HepG2 (cell line): ENCODE results near the gene AHNAK. TPM values are rescaled to one million over a fixed set of nuclear protein-coding genes. Genes with fewer than 3 reads are reported as not detected.
A peak's percentile ranks its signal among the peaks of the same experiment; 100 is the strongest.

ENCODE experiments used
- ATF7 ChIP-seq, 2 experiments: fragments of 450-650 bp in 1 of 2; sonication (generic) in 1 of 2; formaldehyde crosslinking in 1 of 2; IDR thresholded peaks; 2 replicates each; pipeline versions ENCODE4 v1.4.0 to v1.6.1; 2016 to 2020; ENCODE audit warnings: antibody characterized with exemption in 1 of 2, mild to moderate bottlenecking in 1 of 2, missing genetic modification reagents in 1 of 2
- CENPX ChIP-seq: sonication (generic); formaldehyde crosslinking; IDR thresholded peaks from 2 replicates; pipeline ENCODE4 v1.9.0; 2021; ENCODE audit warnings: mild to moderate bottlenecking, missing genetic modification reagents, moderate library complexity
- EHMT2 ChIP-seq: fragments of 200-600 bp; sonication (generic); IDR thresholded peaks from 2 replicates; pipeline ENCODE4 v1.7.0; 2017; ENCODE audit warnings: antibody characterized with exemption, low read depth, low read length, borderline replicate concordance
- ELF3 ChIP-seq: IDR thresholded peaks from 2 replicates; pipeline ENCODE4 v1.6.1; 2016; ENCODE audit warnings: missing genetic modification reagents, missing compliant biosample characterization
- HIVEP1 ChIP-seq: sonication (generic); formaldehyde crosslinking; IDR thresholded peaks from 2 replicates; pipeline ENCODE4 v1.4.0; 2020; ENCODE audit warnings: mild to moderate bottlenecking, missing genetic modification reagents
- KAT8 ChIP-seq: IDR thresholded peaks from 2 replicates; pipeline ENCODE4 v1.6.1; 2016; ENCODE audit warnings: missing genetic modification reagents, missing compliant biosample characterization
- NR2F6 ChIP-seq, 2 experiments: IDR thresholded peaks; 2 replicates each; pipeline ENCODE4 v1.6.1; 2016; ENCODE audit warnings: antibody characterized with exemption in 1 of 2, mild to moderate bottlenecking in 1 of 2
- REST ChIP-seq, 2 experiments: IDR thresholded peaks; 2 replicates each; pipeline ENCODE4 v1.6.1; 2011 to 2012; ENCODE audit warnings: low read length in 2 of 2, borderline replicate concordance in 1 of 2, low read depth in 1 of 2, mild to moderate bottlenecking in 1 of 2, moderate library complexity in 1 of 2
- RFX1 ChIP-seq: fragments of 450-650 bp; IDR thresholded peaks from 2 replicates; pipeline ENCODE4 v1.6.1; 2017
- RFX5 ChIP-seq: IDR thresholded peaks from 2 replicates; pipeline ENCODE4 v1.6.1; 2011; ENCODE audit warnings: low read depth, low read length, improper control_type of control experiment
- RNF2 ChIP-seq: fragments of 450-650 bp; conservative IDR thresholded peaks from 2 replicates; pipeline ENCODE4 v1.6.1; 2016; ENCODE audit warnings: low read depth
- SP1 ChIP-seq, 2 experiments: fragments of 450-650 bp in 1 of 2; sonication (generic) in 1 of 2; formaldehyde crosslinking in 1 of 2; IDR thresholded peaks; 2 replicates each; pipeline versions ENCODE4 v1.4.0 to v1.6.1; 2016 to 2020; ENCODE audit warnings: missing genetic modification reagents in 1 of 2
- TCF12 ChIP-seq, 2 experiments: fragments of 450-650 bp in 1 of 2; sonication (generic) in 1 of 2; formaldehyde crosslinking in 1 of 2; IDR thresholded peaks; 2 replicates each; pipeline versions ENCODE4 v1.6.1 to v1.8.0; 2017 to 2022; ENCODE audit warnings: antibody characterized with exemption in 1 of 2, mild to moderate bottlenecking in 1 of 2, missing genetic modification reagents in 1 of 2, moderate library complexity in 1 of 2
- TRAFD1 ChIP-seq: sonication (generic); formaldehyde crosslinking; IDR thresholded peaks from 2 replicates; pipeline ENCODE4 v1.5.1; 2020; ENCODE audit warnings: missing genetic modification reagents, mild to moderate bottlenecking, borderline replicate concordance
- UBTF ChIP-seq: sonication (generic); formaldehyde crosslinking; IDR thresholded peaks from 2 replicates; pipeline ENCODE4 v1.4.0; 2020; ENCODE audit warnings: mild to moderate bottlenecking, missing genetic modification reagents
- ZNF350 ChIP-seq: sonication (generic); formaldehyde crosslinking; IDR thresholded peaks from 2 replicates; pipeline ENCODE4 v1.4.0; 2020; ENCODE audit warnings: mild to moderate bottlenecking, low read depth, missing genetic modification reagents, borderline replicate concordance
- ZNF547 ChIP-seq: sonication (generic); formaldehyde crosslinking; IDR thresholded peaks from 2 replicates; pipeline ENCODE4 v1.5.1; 2020; ENCODE audit warnings: mild to moderate bottlenecking, missing genetic modification reagents
- ZNF572 ChIP-seq: sonication (generic); formaldehyde crosslinking; IDR thresholded peaks from 2 replicates; pipeline ENCODE4 v1.5.1; 2020; ENCODE audit warnings: mild to moderate bottlenecking, missing genetic modification reagents
- polyA plus RNA-seq, 8 experiments: library from polyadenylated mRNA; depleted of rRNA in 3 of 8; stranded (reverse) in 7 of 8; unstranded in 1 of 8; fragments of >200 nt; fragmentation: Illumina TruSeq in 4 of 8; extraction: Trizol in 4 of 8; gene quantifications; 2 replicates each; pipeline versions ENCODE4 v1.2.1 to v1.2.3, GENCODE V29; 2011 to 2016; ENCODE audit warnings: low read depth in 4 of 8, missing spikeins in 1 of 8, mixed read lengths in 1 of 8; ENCODE audit not compliant: insufficient read depth in 1 of 8
- total RNA-seq, 5 experiments: library from RNA; depleted of rRNA; stranded (reverse); fragments of >200 nt; fragmentation: Illumina TruSeq; extraction: Trizol; gene quantifications; 2 replicates each; pipeline ENCODE4 v1.2.3, GENCODE V29; 2016; ENCODE audit warnings: low read depth in 1 of 5

Gene AHNAK
- total and polyA plus RNA-seq, 2 of the 13 experiments (the other 11 are each of a cell fraction or from before 2014, with no cell fraction given), result 23.4 to 25.0 TPM

- no peak for TF ChIP-seq EHMT2
- no peak for TF ChIP-seq TCF12 (IDR thresholded peaks at IDR 0.05)
- TF ChIP-seq TCF12 (CRISPR knock-in tag; IDR thresholded peaks at IDR 0.05), result 0 out of 2 replicates have a peak, but pooled peaks have one; percentile 18
- TF ChIP-seq RNF2, result no peak
- peak; percentile 91; the same call in 1 of the 2 replicates for TF ChIP-seq ZNF350 (CRISPR knock-in tag)
- peak in 1 of 2 experiments; percentile 80; a peak in 1 of 4 replicates for TF ChIP-seq REST (IDR thresholded peaks at IDR 0.05; ENCODE audit: borderline replicate concordance in 1 of 2, low read depth in 1 of 2, low read length in 2 of 2)
- TF ChIP-seq TRAFD1 (CRISPR knock-in tag), result no peak
- TF ChIP-seq ZNF572, result 0 out of 2 replicates have a peak, but pooled peaks have one; percentile 32
- TF ChIP-seq SP1 (IDR thresholded peaks at IDR 0.05), result no peak
- peak; percentile 36; the same call in 1 of the 2 replicates for TF ChIP-seq SP1 (CRISPR knock-in tag; IDR thresholded peaks at IDR 0.05)
- 0 out of 2 replicates have a peak, but pooled peaks have one; percentile 11 for TF ChIP-seq RFX5
- peak; percentile 26; the same call in 1 of the 2 replicates for TF ChIP-seq RFX1
- no peak for TF ChIP-seq NR2F6 (IDR thresholded peaks at IDR 0.05)
- no peak for TF ChIP-seq NR2F6 (CRISPR knock-in tag; IDR thresholded peaks at IDR 0.05)
- TF ChIP-seq ELF3, result peak; percentile 56
- TF ChIP-seq CENPX (CRISPR knock-in tag), result no peak
- peak; percentile 89; the same call in 1 of the 2 replicates for TF ChIP-seq ZNF547 (CRISPR knock-in tag)
- TF ChIP-seq HIVEP1 (CRISPR knock-in tag), result 0 out of 2 replicates have a peak, but pooled peaks have one; percentile 62
- peak; percentile 80 for TF ChIP-seq KAT8 (CRISPR knock-in tag)
- TF ChIP-seq UBTF, result peak; percentile 60; the same call in 1 of the 2 replicates
- TF ChIP-seq ATF7 (IDR thresholded peaks at IDR 0.05), result no peak
- TF ChIP-seq ATF7 (CRISPR knock-in tag; IDR thresholded peaks at IDR 0.05), result no peak
These were observed 27.2 kb upstream of the AHNAK start, which contains the start of gene EEF1G (continued) for GRCh38 chr11:62573592-62574362.
